ENCODE measurements around the gene PCSK5.

DNA sequence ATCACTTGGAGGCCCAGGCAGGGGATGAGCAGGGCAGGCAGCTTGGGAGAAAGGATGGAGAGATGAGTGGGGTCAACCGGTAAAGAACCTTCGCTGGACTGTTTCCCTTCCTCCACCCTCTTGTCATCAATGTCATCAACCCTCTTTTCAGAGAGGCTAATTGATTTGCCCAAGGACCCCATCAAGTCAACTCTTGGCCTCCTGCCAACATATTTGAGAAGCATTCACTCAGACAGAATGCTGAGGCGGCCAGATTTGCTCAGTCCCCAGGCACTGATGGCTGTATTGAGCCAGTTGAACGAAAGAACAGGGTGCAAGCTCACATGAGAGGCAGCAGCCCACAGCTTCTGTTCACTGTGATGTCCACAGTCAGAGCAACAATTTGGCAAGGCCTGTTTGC is 310.3 kb downstream of the PCSK5 start:
- TF ChIP-seq, protein P1, sequence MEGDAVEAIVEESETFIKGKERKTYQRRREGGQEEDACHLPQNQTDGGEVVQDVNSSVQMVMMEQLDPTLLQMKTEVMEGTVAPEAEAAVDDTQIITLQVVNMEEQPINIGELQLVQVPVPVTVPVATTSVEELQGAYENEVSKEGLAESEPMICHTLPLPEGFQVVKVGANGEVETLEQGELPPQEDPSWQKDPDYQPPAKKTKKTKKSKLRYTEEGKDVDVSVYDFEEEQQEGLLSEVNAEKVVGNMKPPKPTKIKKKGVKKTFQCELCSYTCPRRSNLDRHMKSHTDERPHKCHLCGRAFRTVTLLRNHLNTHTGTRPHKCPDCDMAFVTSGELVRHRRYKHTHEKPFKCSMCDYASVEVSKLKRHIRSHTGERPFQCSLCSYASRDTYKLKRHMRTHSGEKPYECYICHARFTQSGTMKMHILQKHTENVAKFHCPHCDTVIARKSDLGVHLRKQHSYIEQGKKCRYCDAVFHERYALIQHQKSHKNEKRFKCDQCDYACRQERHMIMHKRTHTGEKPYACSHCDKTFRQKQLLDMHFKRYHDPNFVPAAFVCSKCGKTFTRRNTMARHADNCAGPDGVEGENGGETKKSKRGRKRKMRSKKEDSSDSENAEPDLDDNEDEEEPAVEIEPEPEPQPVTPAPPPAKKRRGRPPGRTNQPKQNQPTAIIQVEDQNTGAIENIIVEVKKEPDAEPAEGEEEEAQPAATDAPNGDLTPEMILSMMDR (optimal IDR thresholded peaks at IDR 0.05 in 1 of 3, IDR thresholded peaks at IDR 0.05 in 1 of 3, conservative IDR thresholded peaks at IDR 0.05 in 1 of 3; ENCODE audit: extremely low read depth in 1 of 3, insufficient read depth in 2 of 3, low read length in 3 of 3), result no peak
- no peak for TF ChIP-seq EZH2 (IDR thresholded peaks at IDR 0.05; ENCODE audit: low read length)
